Activated CD8-positive, alpha-beta T cell treated with anti-CD3 and anti-CD28 coated beads, Interleukin-2, amount 10 ng/mL, durations not matched to agents 7 days and 5 days (primary cell): ENCODE data around the gene HERPUD2. TPM values are rescaled to one million over a fixed set of nuclear protein-coding genes. Genes with fewer than 3 reads are reported as not detected.

Experiments used
- ATAC-seq: fragments of 150-1000 bp; cut with Tn5 transposase; one replicate; pipeline ENCODE4 v1.10.0; 2021; ENCODE audit warnings: moderate library complexity
- CTCF ChIA-PET: fragments of 350-600 bp; sonication (Branson Sonifier 250); formaldehyde crosslinking; loops from one replicate; lab custom pipeline; 2021; ENCODE audit warnings: antibody characterized with exemption; lab: Charles Lee
- POLR2A ChIA-PET: fragments of 350-600 bp; sonication (Branson Sonifier 250); formaldehyde crosslinking; loops from one replicate; lab custom pipeline; 2021; ENCODE audit warnings: antibody characterized with exemption; lab: Charles Lee
- DNase-seq: peaks from one replicate; pipeline ENCODE4 v3.0.0-alpha.2; 2020
- H3K27ac Mint-ChIP-seq: one replicate; pipeline ENCODE4 v1.8.0; 2021; ENCODE audit warnings: mild to moderate bottlenecking, mixed read lengths
- H3K27me3 Mint-ChIP-seq: one replicate; pipeline ENCODE4 v1.8.0; 2021; ENCODE audit warnings: low read depth, mixed read lengths
- H3K36me3 Mint-ChIP-seq: one replicate; pipeline ENCODE4 v1.8.0; 2021; ENCODE audit warnings: low read depth, mixed read lengths
- H3K4me1 Mint-ChIP-seq: one replicate; pipeline ENCODE4 v1.8.0; 2021; ENCODE audit warnings: low read depth, mixed read lengths
- H3K4me3 Mint-ChIP-seq: one replicate; pipeline ENCODE4 v1.8.0; 2021; ENCODE audit warnings: mild to moderate bottlenecking, mixed read lengths
- H3K9me3 Mint-ChIP-seq: one replicate; pipeline ENCODE4 v1.8.0; 2022; ENCODE audit warnings: mixed read lengths; ENCODE audit not compliant: insufficient read depth
- total RNA-seq, 2 experiments: library from RNA; stranded (reverse); gene quantifications; one replicate each; pipeline ENCODE4 v1.2.3, GENCODE V29; 2021

The HERPUD2 gene
- total RNA-seq, 2 experiments from 2014 or later, result 30.4 to 31.3 TPM

GRCh38 chr7:35714407-35714806, 19.5 kb upstream of the HERPUD2 start:
- CTCF ChIA-PET, result interaction anchor here (0.8 to 9.1 kb wide), 2 partner anchors 11 kb away, joined by 3 to 144 read pairs; no protein-coding TSS in a partner anchor
- Mint-ChIP-seq H3K9me3 (no peaks in the 10 kb centered on the region), H3K4me3 (no peak overlapping the region), H3K4me1 (peaks cover 24% of the 10 kb centered on the region), H3K27me3 (peaks cover 4% of the 10 kb centered on the region), H3K36me3 (peaks cover 4% of the 10 kb centered on the region), H3K27ac (no peak overlapping the region)
- DNase-seq, result no peak
- POLR2A ChIA-PET, result no interaction called here
- no peak for ATAC-seq

- Mint-ChIP-seq H3K4me3 (no peak overlapping the region), H3K9me3 (no peaks in the 10 kb centered on the region), H3K36me3 (peaks cover 4% of the 10 kb centered on the region), H3K27ac (no peak overlapping the region), H3K27me3 (peaks cover 2% of the 10 kb centered on the region), H3K4me1 (peaks cover 29% of the 10 kb centered on the region)
- ATAC-seq, result no peak
- DNase-seq, result no peak
- ChIA-PET POLR2A (interaction anchor here (0.9 to 1.1 kb wide), 2 partner anchors 17 kb away, joined by 3 to 5 read pairs; no protein-coding TSS in a partner anchor), CTCF (interaction anchor here (1.0 to 9.1 kb wide), 6 partner anchors 13 to 196 kb away, joined by 3 to 144 read pairs (median 6); partner anchors contain the start of gene HERPUD2)
These were observed 17.8 kb upstream of the HERPUD2 start for GRCh38 chr7:35712563-35713226.

- Mint-ChIP-seq H3K27me3 (peaks cover 2% of the 10 kb centered on the region), H3K4me3 (no peak overlapping the region), H3K4me1 (peaks cover 32% of the 10 kb centered on the region), H3K27ac (no peak overlapping the region), H3K9me3 (no peaks in the 10 kb centered on the region), H3K36me3 (peaks cover 4% of the 10 kb centered on the region)
- ChIA-PET CTCF (interaction anchor here (1.1 to 9.1 kb wide), 5 partner anchors 7 to 199 kb away, joined by 4 to 144 read pairs (median 19); partner anchors contain the start of gene HERPUD2), POLR2A (interaction anchor here (0.9 to 3.9 kb wide), 2 partner anchors 12 to 93 kb away, joined by 6 to 35 read pairs; partner anchors contain the start of genes HERPUD2 and SEPTIN7)
- DNase-seq (no peak), ATAC-seq (no peak)
These were observed 12.5 kb upstream of the HERPUD2 start for GRCh38 chr7:35707422-35707821.

GRCh38 chr7:35705932-35706461, 11.1 kb upstream of the HERPUD2 start:
- CTCF ChIA-PET, result interaction anchor here (0.9 to 9.1 kb wide), 3 partner anchors 10 to 29 kb away, joined by 3 to 144 read pairs (median 32); partner anchors contain the start of gene HERPUD2
- Mint-ChIP-seq H3K4me3 (no peak overlapping the region), H3K9me3 (no peaks in the 10 kb centered on the region)

GRCh38 chr7:35704261-35704660, 9.3 kb upstream of the HERPUD2 start:
- peaks cover 23% of the 10 kb centered on the region for H3K4me1 Mint-ChIP-seq
- H3K27me3 Mint-ChIP-seq, result no peaks in the 10 kb centered on the region
- no peak overlapping the region for H3K27ac Mint-ChIP-seq
- no peaks in the 10 kb centered on the region for H3K36me3 Mint-ChIP-seq
- ChIA-PET CTCF (interaction anchor here (0.7 to 2.5 kb wide), 3 partner anchors 21 to 203 kb away, joined by 3 to 6 read pairs (median 6); no protein-coding TSS in a partner anchor), POLR2A (interaction anchor here (2.8 kb wide), 1 partner anchor 8 kb away, joined by 14 read pairs; the partner anchor contains the start of gene HERPUD2)
- no peak overlapping the region for H3K4me3 Mint-ChIP-seq
- H3K9me3 Mint-ChIP-seq, result no peaks in the 10 kb centered on the region
- ATAC-seq (no peak), DNase-seq (no peak)

More at GRCh38 chr7:35705932-35706461, 11.1 kb upstream of the HERPUD2 start:
- POLR2A ChIA-PET, result interaction anchor here (0.9 to 2.8 kb wide), 2 partner anchors 10 to 19 kb away, joined by 3 to 14 read pairs; partner anchors contain the start of gene HERPUD2
- Mint-ChIP-seq H3K4me1 (peaks cover 32% of the 10 kb centered on the region), H3K36me3 (peaks cover 4% of the 10 kb centered on the region), H3K27ac (no peak overlapping the region), H3K27me3 (peaks cover 2% of the 10 kb centered on the region)
- DNase-seq (no peak), ATAC-seq (no peak)

GRCh38 chr7:35702541-35702940, 7.6 kb upstream of the HERPUD2 start:
- Mint-ChIP-seq H3K4me3 (no peak overlapping the region), H3K4me1 (peaks cover 18% of the 10 kb centered on the region), H3K9me3 (no peaks in the 10 kb centered on the region), H3K36me3 (peaks cover 1% of the 10 kb centered on the region), H3K27ac (no peak overlapping the region), H3K27me3 (no peaks in the 10 kb centered on the region)
- POLR2A ChIA-PET, result interaction anchor here (1.3 kb wide), 1 partner anchor 11 kb away, joined by 6 read pairs; no protein-coding TSS in a partner anchor
- CTCF ChIA-PET, result interaction anchor here (2.5 kb wide), 1 partner anchor 204 kb away, joined by 6 read pairs; no protein-coding TSS in a partner anchor
- ATAC-seq (no peak), DNase-seq (no peak)

GRCh38 chr7:35701287-35701900, 6.5 kb upstream of the HERPUD2 start:
- no peaks in the 10 kb centered on the region for H3K27me3 Mint-ChIP-seq
- no peak overlapping the region for H3K4me3 Mint-ChIP-seq
- H3K9me3 Mint-ChIP-seq, result no peaks in the 10 kb centered on the region
- H3K4me1 Mint-ChIP-seq, result peaks cover 24% of the 10 kb centered on the region
- ATAC-seq (no peak), DNase-seq (no peak)
- POLR2A ChIA-PET, result interaction anchor here (1.3 to 2.2 kb wide), 2 partner anchors 10 to 100 kb away, joined by 6 to 11 read pairs; partner anchors contain the start of gene SEPTIN7
- no peak overlapping the region for H3K27ac Mint-ChIP-seq
- peaks cover 11% of the 10 kb centered on the region for H3K36me3 Mint-ChIP-seq
- CTCF ChIA-PET, result interaction anchor here (1.3 to 11.6 kb wide), 5 partner anchors 8 to 214 kb away, joined by 3 to 116 read pairs (median 11); partner anchors contain the start of gene SEPTIN7

GRCh38 chr7:35700865-35701264, 5.9 kb upstream of the HERPUD2 start:
- no peak overlapping the region for H3K4me3 Mint-ChIP-seq
- H3K36me3 Mint-ChIP-seq, result peaks cover 13% of the 10 kb centered on the region
- no peak overlapping the region for H3K27ac Mint-ChIP-seq
- H3K4me1 Mint-ChIP-seq, result peaks cover 25% of the 10 kb centered on the region
- DNase-seq, result no peak
- no peaks in the 10 kb centered on the region for H3K9me3 Mint-ChIP-seq
- ATAC-seq, result no peak
- CTCF ChIA-PET, result interaction anchor here (1.3 to 11.6 kb wide), 6 partner anchors 8 to 215 kb away, joined by 3 to 116 read pairs (median 8); partner anchors contain the start of gene SEPTIN7
- POLR2A ChIA-PET, result interaction anchor here (2.2 kb wide), 1 partner anchor 100 kb away, joined by 11 read pairs; the partner anchor contains the start of gene SEPTIN7
- no peaks in the 10 kb centered on the region for H3K27me3 Mint-ChIP-seq

GRCh38 chr7:35700333-35700732, 5.4 kb upstream of the HERPUD2 start:
- CTCF ChIA-PET, result interaction anchor here (0.7 to 11.6 kb wide), 9 partner anchors 9 to 217 kb away, joined by 3 to 116 read pairs (median 4); partner anchors contain the start of gene SEPTIN7

GRCh38 chr7:35699796-35700305, 4.9 kb upstream of the HERPUD2 start:
- Mint-ChIP-seq H3K9me3 (no peaks in the 10 kb centered on the region), H3K36me3 (peaks cover 13% of the 10 kb centered on the region), H3K27ac (no peak overlapping the region), H3K27me3 (no peaks in the 10 kb centered on the region), H3K4me1 (peaks cover 21% of the 10 kb centered on the region), H3K4me3 (no peak overlapping the region)
- POLR2A ChIA-PET, result interaction anchor here (0.6 to 2.2 kb wide), 2 partner anchors 11 to 101 kb away, joined by 3 to 11 read pairs; partner anchors contain the start of gene SEPTIN7
- DNase-seq (no peak), ATAC-seq (no peak)
- CTCF ChIA-PET, result interaction anchor here (0.7 to 11.6 kb wide), 11 partner anchors 8 to 217 kb away, joined by 3 to 116 read pairs (median 4); partner anchors contain the start of gene SEPTIN7

More at GRCh38 chr7:35700333-35700732, 5.4 kb upstream of the HERPUD2 start:
- ATAC-seq, result no peak
- POLR2A ChIA-PET, result interaction anchor here (0.6 to 2.2 kb wide), 2 partner anchors 12 to 101 kb away, joined by 3 to 11 read pairs; partner anchors contain the start of gene SEPTIN7
- H3K4me3 Mint-ChIP-seq, result no peak overlapping the region
- DNase-seq, result no peak
- H3K4me1 Mint-ChIP-seq, result peaks cover 21% of the 10 kb centered on the region
- no peaks in the 10 kb centered on the region for H3K9me3 Mint-ChIP-seq
- peaks cover 13% of the 10 kb centered on the region for H3K36me3 Mint-ChIP-seq
- H3K27me3 Mint-ChIP-seq, result no peaks in the 10 kb centered on the region
- no peak overlapping the region for H3K27ac Mint-ChIP-seq
